ENCODE measurements around the gene USB1.
"Not testable (repeated sequence)": the region's sequence is repeated elsewhere in the genome, so short reads cannot be mapped to it uniquely, and the experiment has no call there.

USB1 gene

GRCh38 chr16:57994361-57994760 lies 6.8 kb upstream of the USB1 start:
- no peak overlapping the region for H3K4me3 ChIP-seq (ENCODE audit: low read depth, low read length)

- H3K4me3 ChIP-seq (ENCODE audit: low read depth, low read length) = no peak overlapping the region
These were observed 6.4 kb upstream of the USB1 start for GRCh38 chr16:57994778-57995177.

- no peak overlapping the region for H3K4me3 ChIP-seq (ENCODE audit: low read depth, low read length)
These were observed 5.3 kb upstream of the USB1 start for GRCh38 chr16:57995721-57996405.

- H3K4me3 ChIP-seq (ENCODE audit: low read depth, low read length) = no peak overlapping the region
These were observed 4.6 kb upstream of the USB1 start for GRCh38 chr16:57996406-57997175.

GRCh38 chr16:57997176-57997527 lies 4.1 kb upstream of the USB1 start:
- no peak overlapping the region for H3K4me3 ChIP-seq (ENCODE audit: low read depth, low read length)

GRCh38 chr16:57997528-57998265 lies 3.5 kb upstream of the USB1 start:
- no peak overlapping the region for H3K4me3 ChIP-seq (ENCODE audit: low read depth, low read length)

- H3K4me3 ChIP-seq (ENCODE audit: low read depth, low read length) = no peak overlapping the region
These were observed 2.7 kb upstream of the USB1 start for GRCh38 chr16:57998486-57998885.

- H3K4me3 ChIP-seq (ENCODE audit: low read depth, low read length) = no peak overlapping the region
These were observed 2.2 kb upstream of the USB1 start for GRCh38 chr16:57998992-57999365.

- H3K4me3 ChIP-seq (ENCODE audit: low read depth, low read length) = no peak overlapping the region
These were observed 1.7 kb upstream of the USB1 start for GRCh38 chr16:57999366-57999970.

GRCh38 chr16:57999971-58000705 lies 1.1 kb upstream of the USB1 start, which contains the start of gene ZNF319:
Gene ZNF319 (minus strand): TSS chr16:58000672. CDS start chr16:57998265, 2,407 bp downstream.
- peak within 1 kb of the TSS; percentile 60 for H3K4me3 ChIP-seq (ENCODE audit: low read depth, low read length)

GRCh38 chr16:58001781-58002415 lies 691 bp downstream of the USB1 start:
- H3K4me3 ChIP-seq (ENCODE audit: low read depth, low read length) = peak overlapping the region; percentile 60

GRCh38 chr16:58002416-58002800 lies 1.2 kb downstream of the USB1 start:
- H3K4me3 ChIP-seq (ENCODE audit: low read depth, low read length) = no peak overlapping the region

- no peak overlapping the region for H3K4me3 ChIP-seq (ENCODE audit: low read depth, low read length)
These were observed 1.7 kb downstream of the USB1 start for GRCh38 chr16:58002936-58003335.

GRCh38 chr16:58004736-58005135 lies 3.5 kb downstream of the USB1 start:
- not testable (repeated sequence) for H3K4me3 ChIP-seq (ENCODE audit: low read depth, low read length)

- H3K4me3 ChIP-seq (ENCODE audit: low read depth, low read length) = no peak overlapping the region
These were observed 8.7 kb downstream of the USB1 start for GRCh38 chr16:58009856-58010416.

GRCh38 chr16:58010886-58011285 lies 9.7 kb downstream of the USB1 start:
- no peak overlapping the region for H3K4me3 ChIP-seq (ENCODE audit: low read depth, low read length)

- H3K4me3 ChIP-seq (ENCODE audit: low read depth, low read length) = no peak overlapping the region
These were observed 10.4 kb downstream of the USB1 start for GRCh38 chr16:58011652-58012051.

- H3K4me3 ChIP-seq (ENCODE audit: low read depth, low read length) = no peak overlapping the region
These were observed 11.3 kb downstream of the USB1 start for GRCh38 chr16:58012481-58012880.

- no peak overlapping the region for H3K4me3 ChIP-seq (ENCODE audit: low read depth, low read length)
These were observed 12.2 kb downstream of the USB1 start for GRCh38 chr16:58013201-58013956.

All from iPS-11a (cell line).